ENCODE measurements around the gene ADGRB2.

GRCh38 chr1:31788138-31788824, 24.1 kb upstream of the ADGRB2 start:
- TF ChIP-seq CTCF (IDR thresholded peaks at IDR 0.05) (peak in 1 of 6 experiments; percentile 6), POLR2A (IDR thresholded peaks at IDR 0.05) (peak in 1 of 4 donors; percentile 68), POLR2AphosphoS5 (IDR thresholded peaks at IDR 0.05) (peak in 1 of 2 donors; percentile 74), EP300 (IDR thresholded peaks at IDR 0.05) (no peak)

Measured in upper lobe of left lung (tissue), 4 donors.